ENCODE measurements around the gene MECR. TPM values are rescaled to one million over a fixed set of nuclear protein-coding genes. Genes with fewer than 3 reads are reported as not detected.
"Not testable (repeated sequence)": the region's sequence is repeated elsewhere in the genome, so short reads cannot be mapped to it uniquely, and the experiment has no call there.

MECR gene
- total RNA-seq, 1 donor from 2014 or later = 19.7 TPM

DNA sequence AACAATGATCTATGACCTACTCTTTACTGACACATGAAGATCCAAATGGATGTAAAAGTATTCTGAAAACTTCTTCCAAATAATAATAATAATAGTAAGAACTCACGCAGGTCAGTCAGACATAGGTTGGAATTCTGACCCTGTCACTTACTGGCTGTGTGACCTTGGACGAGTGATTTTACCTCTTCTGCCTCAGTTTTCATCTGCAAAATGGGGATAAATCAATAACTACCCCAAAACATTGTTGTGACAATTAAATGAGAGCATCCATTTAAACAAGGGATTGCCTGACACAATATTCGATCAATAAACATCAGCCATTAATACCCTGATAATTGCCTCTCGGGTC is 556 bp downstream of the MECR start:
- no peak for TF ChIP-seq CTCF (conservative IDR thresholded peaks at IDR 0.05; ENCODE audit: low read depth, low read length)
- DNase-seq (ENCODE audit: low read depth) = no peak
- peak overlapping the region; percentile 91 for H3K4me3 ChIP-seq (ENCODE audit: low read depth, low read length)

DNA sequence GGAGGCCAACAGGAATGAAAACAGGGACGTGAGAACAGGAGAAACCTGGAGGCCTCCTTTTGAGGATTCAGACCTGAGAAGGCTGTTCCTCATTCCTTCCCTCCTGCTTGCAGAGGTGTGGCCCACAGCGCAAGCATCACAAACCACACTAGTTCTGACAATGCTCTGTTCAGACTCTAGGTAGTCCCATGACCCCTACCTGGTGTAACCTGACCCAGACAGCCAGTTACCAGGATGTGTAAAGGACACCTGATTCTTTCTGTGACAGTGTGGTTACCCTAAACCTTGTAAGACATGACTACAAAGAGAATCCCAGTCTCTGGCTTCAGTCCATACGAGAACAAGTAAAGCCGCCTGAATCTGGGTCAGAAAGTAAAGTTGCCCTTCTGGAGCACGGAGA is 3.2 kb downstream of the MECR start:
- H3K4me3 ChIP-seq (ENCODE audit: low read depth, low read length) = no peak overlapping the region
- no peak for TF ChIP-seq CTCF (conservative IDR thresholded peaks at IDR 0.05; ENCODE audit: low read depth, low read length)
- DNase-seq (ENCODE audit: low read depth) = no peak

DNA sequence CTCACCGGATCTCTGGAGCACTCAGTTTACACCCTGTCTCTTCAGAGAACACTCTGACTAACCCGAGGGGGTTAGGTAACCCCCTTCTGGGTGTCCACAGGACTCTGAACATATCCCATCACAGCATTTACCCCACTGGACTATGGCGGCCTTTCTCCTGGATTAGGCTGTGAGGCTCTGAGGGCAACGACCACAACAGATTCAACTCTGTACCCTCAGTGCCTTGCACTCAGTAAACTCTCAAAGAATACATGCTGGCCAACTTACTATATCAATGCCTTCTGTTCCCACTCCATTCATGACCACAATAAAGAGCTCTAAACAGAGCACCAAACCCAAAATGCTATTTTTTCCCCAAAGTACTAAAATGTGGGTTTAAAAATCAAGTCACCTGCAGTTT is 5.4 kb downstream of the MECR start:
- no peak for TF ChIP-seq CTCF (conservative IDR thresholded peaks at IDR 0.05; ENCODE audit: low read depth, low read length)
- no peak for DNase-seq (ENCODE audit: low read depth)

DNA sequence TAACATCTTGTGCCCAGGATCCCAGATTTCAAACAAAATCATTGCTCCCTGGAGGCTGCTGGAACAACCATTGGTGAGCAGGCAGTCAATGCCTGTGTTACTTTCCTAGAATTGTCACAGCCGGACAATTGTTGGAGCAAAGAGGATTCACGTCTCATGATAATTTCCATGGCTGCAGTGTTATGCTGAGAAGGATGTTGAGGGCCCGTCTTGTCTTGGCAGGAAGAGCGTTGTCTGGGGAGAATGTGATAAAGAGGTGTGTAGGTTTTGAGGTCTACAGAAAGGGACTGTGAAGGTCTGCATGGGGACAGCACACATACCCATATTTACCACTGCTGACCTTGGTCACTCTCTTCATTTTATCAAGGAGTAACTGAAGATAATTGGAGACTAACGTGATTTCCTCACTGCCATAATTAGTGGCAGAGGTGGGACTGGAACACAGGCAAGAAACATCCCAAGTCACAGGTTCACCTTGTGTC is 6.3 kb downstream of the MECR start:
- no peak overlapping the region for H3K4me3 ChIP-seq (ENCODE audit: low read depth, low read length)
- no peak for DNase-seq (ENCODE audit: low read depth)
- TF ChIP-seq CTCF (conservative IDR thresholded peaks at IDR 0.05; ENCODE audit: low read depth, low read length) = no peak

More for the DNA sequence above, 5.4 kb downstream of the MECR start:
- no peak overlapping the region for H3K4me3 ChIP-seq (ENCODE audit: low read depth, low read length)

DNA sequence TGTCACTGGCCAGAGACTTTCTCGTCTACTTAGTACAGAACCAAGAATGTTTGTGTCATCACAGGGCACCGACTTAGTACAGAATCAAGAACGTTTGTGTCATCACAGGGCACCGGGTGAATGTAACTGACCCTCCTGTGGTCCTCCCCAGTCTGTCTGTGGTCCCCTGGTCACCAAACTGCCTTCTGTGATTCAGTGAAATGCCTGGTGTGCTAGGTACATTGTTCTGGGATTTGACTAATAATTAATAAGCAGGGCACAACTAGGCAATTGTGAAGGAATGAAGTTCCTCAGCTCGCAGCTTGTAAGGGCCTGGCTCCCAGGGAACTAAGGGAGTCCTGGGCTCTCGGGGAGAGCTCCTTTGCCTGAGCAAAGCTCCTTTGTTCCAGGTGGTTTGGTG is 7.2 kb downstream of the MECR start:
- H3K4me3 ChIP-seq (ENCODE audit: low read depth, low read length) = no peak overlapping the region
- no peak for TF ChIP-seq CTCF (conservative IDR thresholded peaks at IDR 0.05; ENCODE audit: low read depth, low read length)
- DNase-seq (ENCODE audit: low read depth) = no peak

- DNase-seq (ENCODE audit: low read depth) = no peak
- no peak for TF ChIP-seq CTCF (conservative IDR thresholded peaks at IDR 0.05; ENCODE audit: low read depth, low read length)
- H3K4me3 ChIP-seq (ENCODE audit: low read depth, low read length) = no peak overlapping the region
These were observed 8.0 kb downstream of the MECR start for GRCh38 chr1:29222686-29223085.

DNA sequence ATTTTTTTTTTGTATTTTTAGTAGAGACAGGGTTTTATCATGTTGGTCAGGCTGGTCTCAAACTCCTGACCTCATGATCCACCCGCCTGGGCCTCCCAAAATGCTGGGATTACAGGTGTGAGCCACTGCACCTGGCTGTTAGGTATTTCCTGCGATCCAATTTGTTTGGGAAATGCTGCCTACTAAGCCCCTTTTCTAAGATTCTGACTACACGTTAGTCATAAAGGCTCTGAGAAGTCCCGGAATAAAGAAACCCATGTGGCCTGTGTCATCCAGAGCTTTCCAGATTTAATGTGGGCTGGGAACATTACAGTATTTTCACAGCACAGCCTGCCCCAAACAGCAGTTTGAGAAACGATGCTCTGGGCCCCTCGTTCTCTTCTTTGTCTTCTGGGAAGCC is 8.5 kb downstream of the MECR start:
- not testable (repeated sequence) for DNase-seq (ENCODE audit: low read depth)

DNA sequence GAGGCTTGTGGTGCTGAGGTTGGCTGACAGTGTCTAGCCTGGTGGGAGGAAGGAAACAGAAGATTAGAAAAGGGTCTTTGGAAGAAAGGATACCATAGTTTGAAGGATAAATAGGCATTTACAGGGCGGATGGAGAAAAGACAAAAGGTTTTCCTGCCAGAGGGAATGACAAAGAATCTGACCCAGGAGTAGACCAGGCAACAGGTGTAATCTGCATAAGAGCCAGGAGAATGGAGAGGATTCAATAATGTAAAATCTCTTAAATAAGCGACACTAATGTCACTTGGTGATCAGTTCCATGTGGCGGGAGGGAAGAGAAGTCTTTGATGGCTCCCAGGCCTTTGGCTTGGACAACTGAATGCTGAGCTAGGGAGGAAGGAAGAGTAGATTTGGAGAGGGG is 9.4 kb downstream of the MECR start:
- no peak for DNase-seq (ENCODE audit: low read depth)
- no peak for TF ChIP-seq CTCF (conservative IDR thresholded peaks at IDR 0.05; ENCODE audit: low read depth, low read length)

More for the DNA sequence above, 8.5 kb downstream of the MECR start:
- H3K4me3 ChIP-seq (ENCODE audit: low read depth, low read length) = not testable (repeated sequence)

More for the DNA sequence above, 9.4 kb downstream of the MECR start:
- no peak overlapping the region for H3K4me3 ChIP-seq (ENCODE audit: low read depth, low read length)
